GM21447 (cell line): ENCODE results near the gene TACO1.

Source experiments
- ATAC-seq: cut with Tn5 transposase; IDR thresholded peaks from one replicate; pipeline ENCODE4 v1.9.1; 2021; ENCODE audit not compliant: unreplicated experiment

Gene TACO1

GRCh38 chr17:63600569-63601438 lies at the start of gene TACO1:
TSS of gene TACO1 (plus strand) at chr17:63600895. CDS start at chr17:63601084, 189 bp downstream.
- ATAC-seq: peak; percentile 89

DNA sequence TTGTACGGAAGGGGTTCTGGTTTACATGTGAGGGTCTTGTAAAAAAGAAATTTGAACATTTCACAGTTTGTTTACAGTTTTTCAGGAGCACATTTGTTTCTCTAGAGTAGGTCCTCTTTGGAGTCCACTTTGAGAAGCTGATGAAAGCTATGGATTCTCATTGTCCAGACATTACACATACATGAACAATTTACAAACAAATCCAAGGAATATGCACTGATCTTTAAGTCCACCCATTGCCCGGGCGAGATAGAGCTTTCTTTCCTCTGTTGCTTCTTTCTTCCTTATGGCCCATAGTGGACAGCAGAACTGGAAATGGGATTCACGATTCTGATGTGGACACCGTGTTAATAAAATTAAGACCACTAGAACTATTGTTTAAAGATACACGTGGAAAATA lies 48.5 kb upstream of the TACO1 start:
- ATAC-seq: no peak

GRCh38 chr17:63555500-63556156 lies 45.1 kb upstream of the TACO1 start:
- no peak for ATAC-seq

DNA sequence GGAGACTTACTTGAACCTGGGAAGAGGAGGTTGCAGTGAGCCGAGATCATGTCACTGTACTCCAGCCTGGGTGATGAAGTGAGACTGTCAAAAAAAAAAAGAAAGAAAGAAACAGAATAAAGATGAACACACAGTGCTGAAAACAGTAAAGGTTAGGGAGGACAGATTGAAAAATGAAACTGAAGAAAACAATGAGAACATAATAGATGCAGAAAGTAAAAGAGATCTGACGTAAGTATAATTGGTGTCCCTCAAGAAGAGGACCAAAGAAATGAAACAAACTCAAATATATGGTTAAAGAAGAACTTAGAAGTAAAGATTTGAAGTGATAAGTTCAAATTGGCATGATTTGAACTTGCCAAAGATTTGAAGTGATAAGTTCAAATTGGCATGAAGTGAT lies 43.3 kb upstream of the TACO1 start:
- no peak for ATAC-seq

DNA sequence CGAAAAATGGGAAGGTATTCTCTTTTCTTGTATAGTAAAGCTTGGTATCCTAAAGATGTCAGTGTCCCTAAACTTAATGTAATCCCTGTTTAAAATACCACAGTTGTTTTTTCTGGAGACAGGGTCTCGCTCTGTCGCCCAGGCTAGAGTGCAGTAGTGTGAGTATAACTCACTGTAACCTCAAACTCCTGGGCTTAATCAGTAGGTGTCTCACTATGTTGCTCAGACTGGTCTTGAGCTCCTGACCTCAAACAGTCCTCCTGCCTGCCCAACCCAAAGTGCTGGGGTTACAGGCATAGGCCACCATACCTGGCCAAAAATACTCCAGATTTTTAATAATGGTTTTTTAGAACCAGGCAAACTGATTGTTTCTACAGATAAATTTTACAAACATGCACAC lies 42.3 kb upstream of the TACO1 start:
- ATAC-seq: no peak

DNA sequence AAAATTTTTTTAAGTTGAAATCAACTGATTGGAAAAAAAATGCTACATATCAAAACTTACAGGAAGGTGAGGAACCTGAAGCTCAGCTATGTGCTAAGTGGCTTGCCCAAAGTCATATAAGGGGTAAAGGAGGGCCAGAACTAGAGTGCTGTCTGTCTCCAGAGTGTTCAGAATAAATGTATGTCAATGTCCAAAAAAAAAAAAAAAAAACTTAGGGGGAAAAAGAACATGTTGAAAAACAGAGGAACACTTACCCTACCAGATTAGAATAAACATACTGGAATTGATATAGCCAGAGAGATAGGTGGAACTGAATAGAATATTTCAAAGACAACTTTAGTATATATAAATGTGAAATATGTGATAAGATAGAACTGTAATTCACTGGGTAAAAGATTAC lies 38.9 kb upstream of the TACO1 start:
- no peak for ATAC-seq

DNA sequence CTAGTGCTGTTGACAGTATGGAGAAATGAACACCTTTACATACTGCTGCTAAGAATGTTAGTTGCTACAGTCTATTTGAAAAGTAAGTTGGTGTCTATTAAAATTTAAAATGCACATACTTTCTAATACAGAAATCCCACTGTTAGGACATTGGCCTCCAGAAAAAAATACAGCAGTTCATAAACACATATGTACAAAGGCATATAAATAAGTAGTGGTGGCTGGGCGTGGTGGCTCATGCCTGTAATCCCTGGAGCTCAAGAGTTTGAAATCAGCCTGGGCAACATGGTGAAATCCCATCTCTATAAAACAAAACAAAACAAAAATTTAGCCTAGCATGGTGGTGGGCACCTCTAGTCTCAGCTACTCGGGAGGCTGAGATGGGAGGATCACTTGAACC lies 37.4 kb upstream of the TACO1 start:
- no peak for ATAC-seq

GRCh38 chr17:63564562-63564961 lies 36.1 kb upstream of the TACO1 start:
- ATAC-seq: no peak

GRCh38 chr17:63567229-63567628 lies 33.5 kb upstream of the TACO1 start:
- ATAC-seq: no peak

GRCh38 chr17:63568563-63568962 lies 32.1 kb upstream of the TACO1 start:
- no peak for ATAC-seq

DNA sequence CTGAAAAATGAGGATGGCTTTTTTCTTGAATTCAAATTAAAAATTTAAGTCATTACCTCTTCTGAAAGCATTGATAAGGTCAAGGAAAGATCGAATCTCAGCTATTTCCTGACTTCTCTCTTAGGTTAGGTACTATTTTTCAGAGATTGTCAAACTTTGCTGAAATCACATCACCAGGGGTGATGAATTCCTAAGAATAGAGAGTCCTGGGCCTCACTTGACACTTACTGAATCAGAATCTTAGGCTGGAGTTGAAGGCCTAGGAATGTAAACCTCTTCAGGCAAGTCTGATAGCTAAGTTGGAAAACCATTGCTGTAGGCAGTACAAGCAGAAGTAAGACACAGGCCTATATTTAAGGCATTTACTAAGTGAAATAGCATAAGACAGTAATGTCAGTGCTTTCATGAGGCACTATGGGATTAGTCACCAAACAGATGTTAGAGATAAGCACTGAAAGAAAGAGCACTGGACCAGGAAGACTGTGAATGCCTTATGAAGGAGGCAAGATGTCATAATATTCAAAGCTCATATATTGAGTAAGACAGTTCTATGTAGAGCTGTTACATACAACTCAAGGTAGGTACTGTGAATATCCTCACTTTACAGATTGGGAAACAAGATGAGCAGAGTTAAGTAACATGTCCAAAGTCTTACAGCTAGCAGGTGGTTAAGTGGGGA lies 28.9 kb upstream of the TACO1 start:
- no peak for ATAC-seq

DNA sequence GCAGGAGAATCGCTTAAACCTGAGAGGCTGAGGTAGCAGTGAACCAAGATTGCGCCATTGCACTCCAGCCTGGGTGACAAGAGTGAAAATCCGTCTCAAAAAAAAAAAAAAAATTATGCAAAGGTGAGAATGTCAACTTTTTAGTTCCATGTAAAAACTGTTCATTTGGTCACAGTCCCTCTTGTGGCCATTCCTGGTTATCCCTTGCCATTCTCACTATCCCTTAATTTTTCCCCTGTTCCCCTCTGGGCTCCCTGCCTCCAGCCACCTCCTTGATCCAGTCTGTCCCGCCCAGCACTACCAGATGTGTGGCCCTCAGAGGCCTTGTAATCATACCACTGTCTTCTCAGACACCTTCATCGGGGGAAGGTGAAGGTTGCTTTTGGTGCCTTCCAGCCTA lies 27.1 kb upstream of the TACO1 start:
- ATAC-seq: no peak

DNA sequence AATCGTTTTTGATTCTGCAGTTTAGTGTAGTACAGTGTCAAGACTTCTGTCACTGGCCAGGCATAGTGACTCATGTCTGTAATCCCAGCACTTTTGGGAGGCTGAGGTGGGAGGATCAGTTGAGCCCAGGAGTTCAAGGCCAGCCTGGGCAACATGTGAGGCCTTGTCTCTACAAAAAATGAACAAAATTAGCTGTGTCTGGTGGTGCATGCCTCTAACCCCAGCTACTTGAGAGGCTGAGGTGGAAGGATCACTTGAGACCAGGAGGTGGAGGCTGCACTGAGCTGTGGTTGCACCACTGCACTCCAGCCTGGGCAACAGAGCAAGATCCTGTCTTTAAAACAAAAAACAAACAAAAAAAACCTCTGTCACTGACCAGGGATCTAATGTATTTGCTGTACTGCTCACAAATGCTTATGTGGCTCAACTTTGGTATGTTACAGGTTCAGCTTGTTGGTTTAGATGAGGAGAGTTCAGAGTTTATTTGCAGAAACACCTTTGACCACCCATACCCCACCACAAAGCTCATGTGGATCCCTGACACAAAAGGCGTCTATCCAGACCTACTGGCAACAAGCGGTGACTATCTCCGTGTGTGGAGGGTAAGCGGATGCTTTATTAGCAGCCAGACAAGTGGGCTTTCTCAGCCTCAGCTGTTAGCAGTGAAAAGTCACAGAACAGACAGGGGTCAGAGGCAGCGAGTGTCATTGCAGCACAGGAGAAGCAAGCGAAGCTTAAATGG lies 22.5 kb upstream of the TACO1 start:
- no peak for ATAC-seq

DNA sequence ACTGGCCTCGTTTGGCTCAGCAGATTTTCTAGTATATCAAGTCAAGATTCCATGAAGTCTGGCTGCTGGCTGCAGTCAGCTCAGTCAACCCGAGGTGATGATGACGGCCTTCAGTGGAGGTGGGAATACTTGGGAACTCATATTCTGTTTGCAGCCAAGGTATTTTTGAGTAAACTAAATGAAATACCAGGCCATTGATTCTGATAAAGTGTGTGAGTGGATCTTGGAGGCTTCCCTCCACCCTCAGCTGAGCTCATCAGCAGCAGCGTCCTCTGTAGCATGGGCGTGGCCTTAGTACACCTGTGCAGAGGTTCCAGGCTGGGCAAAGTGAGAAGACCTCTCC lies 22.0 kb upstream of the TACO1 start:
- no peak for ATAC-seq

DNA sequence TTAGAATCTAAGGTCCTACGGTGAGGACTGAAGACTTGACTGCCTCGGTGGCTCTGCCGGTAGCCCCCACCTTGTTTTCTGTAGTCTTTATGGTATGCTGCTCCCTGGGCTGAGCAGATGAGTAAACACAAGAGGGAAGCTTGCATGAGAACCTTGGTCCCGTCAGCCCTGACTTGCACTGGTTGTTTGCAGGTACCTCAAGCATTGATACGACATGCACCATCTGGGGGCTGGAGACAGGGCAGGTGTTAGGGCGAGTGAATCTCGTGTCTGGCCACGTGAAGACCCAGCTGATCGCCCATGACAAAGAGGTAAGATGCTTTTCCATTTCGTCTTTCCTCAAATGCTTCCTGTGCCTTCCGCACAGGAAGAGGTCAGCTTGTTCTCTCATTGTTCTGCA lies 21.1 kb upstream of the TACO1 start:
- ATAC-seq: no peak

- ATAC-seq: no peak
These were observed 12.9 kb upstream of the TACO1 start for GRCh38 chr17:63587770-63588169.

GRCh38 chr17:63588797-63589196 lies 11.9 kb upstream of the TACO1 start:
- no peak for ATAC-seq

- ATAC-seq: no peak
These were observed 11.0 kb upstream of the TACO1 start for GRCh38 chr17:63589646-63590045.

- no peak for ATAC-seq
These were observed 7.9 kb upstream of the TACO1 start for GRCh38 chr17:63592797-63593196.

DNA sequence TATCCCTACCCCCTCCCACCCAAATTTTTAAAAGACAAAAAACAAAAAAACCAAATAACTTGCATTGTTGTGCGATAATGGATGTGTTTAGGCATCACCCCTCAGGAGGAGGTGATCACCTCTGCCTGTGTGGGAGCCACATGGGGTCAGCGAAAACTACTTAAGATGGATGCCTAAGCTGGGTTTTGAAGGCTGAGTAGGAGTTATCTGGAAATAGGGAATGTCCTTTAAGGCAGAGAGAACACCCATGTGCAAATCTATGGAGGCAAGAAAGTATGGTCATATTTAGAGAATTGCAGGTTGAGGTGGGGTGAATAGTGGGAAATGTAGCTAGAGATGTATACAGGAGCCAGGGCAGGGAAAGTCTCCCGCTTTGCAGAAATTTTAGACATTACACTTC lies 5.6 kb upstream of the TACO1 start:
- no peak for ATAC-seq

DNA sequence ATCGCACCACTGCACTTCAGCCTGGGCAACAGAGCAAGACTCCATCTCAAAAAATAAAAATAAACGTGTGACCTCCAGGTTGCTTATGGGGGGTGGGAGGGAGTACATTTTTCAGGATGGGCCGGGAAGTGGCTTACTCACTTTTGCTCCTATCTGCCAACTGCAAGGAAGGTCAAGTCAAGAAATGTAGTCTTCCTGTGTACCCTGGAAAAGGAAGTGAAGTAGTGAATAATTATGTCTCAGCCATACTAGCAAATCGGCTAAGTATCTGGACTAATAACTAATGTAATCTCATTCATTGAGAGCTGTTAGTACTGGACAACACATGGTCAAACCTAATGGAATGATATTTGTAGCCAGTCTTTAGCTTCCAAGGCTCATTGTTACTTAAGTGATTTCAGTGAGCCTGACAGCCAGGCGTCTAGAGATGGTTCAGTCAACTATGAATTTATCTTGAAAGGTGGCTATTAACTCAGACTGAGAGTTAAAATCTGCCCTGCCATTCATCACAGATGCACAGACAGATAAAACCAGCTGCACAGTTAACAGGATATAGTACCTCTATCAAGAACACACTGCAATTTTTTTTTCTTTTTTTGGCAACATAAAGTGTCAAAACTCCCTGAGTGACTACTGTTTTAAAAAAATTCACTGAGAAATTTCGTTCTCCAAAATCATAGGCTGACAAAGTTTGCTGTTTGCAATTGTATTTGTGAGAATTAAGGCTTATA lies 3.7 kb upstream of the TACO1 start:
- no peak for ATAC-seq
